Fibroblast of pulmonary artery (primary cell): ENCODE data around the gene PYHIN1.

ENCODE experiments used
- DNase-seq: peaks from one replicate; pipeline ENCODE4 v3.0.0-alpha.2; 2010; ENCODE audit warnings: low read depth
- H3K4me3 ChIP-seq: replicated peaks from 2 replicates; pipeline ENCODE4 v1.5.1; 2011; ENCODE audit warnings: low read depth, mild to moderate bottlenecking, control low read depth, low read length, moderate library complexity
- CTCF ChIP-seq: IDR thresholded peaks from 2 replicates; pipeline ENCODE4 v1.5.1; 2011; ENCODE audit warnings: mild to moderate bottlenecking, control low read depth, low read length, inconsistent platforms; ENCODE audit errors: missing control alignments

The PYHIN1 gene

GRCh38 chr1:158972841-158973240 is 41.5 kb downstream of the PYHIN1 start:
- peak; percentile 14 for DNase-seq
- no peak overlapping the region for H3K4me3 ChIP-seq
- TF ChIP-seq CTCF = peak; percentile 7

GRCh38 chr1:158976219-158976618 is 44.9 kb downstream of the PYHIN1 start:
- no peak for DNase-seq
- TF ChIP-seq CTCF = no peak
- H3K4me3 ChIP-seq = no peak overlapping the region

GRCh38 chr1:158978730-158979129 is 47.4 kb downstream of the PYHIN1 start:
- no peak for TF ChIP-seq CTCF
- DNase-seq = no peak
- no peak overlapping the region for H3K4me3 ChIP-seq

GRCh38 chr1:158979229-158979628 is 47.9 kb downstream of the PYHIN1 start:
- TF ChIP-seq CTCF = no peak
- H3K4me3 ChIP-seq = no peak overlapping the region
- DNase-seq = peak; percentile 6

- H3K4me3 ChIP-seq = no peak overlapping the region
- TF ChIP-seq CTCF = no peak
- no peak for DNase-seq
Observed at GRCh38 chr1:158983235-158983634, 51.9 kb downstream of the PYHIN1 start.

GRCh38 chr1:158984386-158984785 is 53.0 kb downstream of the PYHIN1 start:
- no peak for TF ChIP-seq CTCF
- DNase-seq = no peak
- H3K4me3 ChIP-seq = no peak overlapping the region

- TF ChIP-seq CTCF = no peak
- no peak for DNase-seq
- H3K4me3 ChIP-seq = no peak overlapping the region
Observed at GRCh38 chr1:158989424-158989823, 58.1 kb downstream of the PYHIN1 start.
